Measurements from ENCODE around the gene GPATCH2. TPM values are rescaled to one million over a fixed set of nuclear protein-coding genes. Genes with fewer than 3 reads are reported as not detected.

Gene GPATCH2
- total RNA-seq, 1 donor from 2014 or later: 15.6 TPM

DNA sequence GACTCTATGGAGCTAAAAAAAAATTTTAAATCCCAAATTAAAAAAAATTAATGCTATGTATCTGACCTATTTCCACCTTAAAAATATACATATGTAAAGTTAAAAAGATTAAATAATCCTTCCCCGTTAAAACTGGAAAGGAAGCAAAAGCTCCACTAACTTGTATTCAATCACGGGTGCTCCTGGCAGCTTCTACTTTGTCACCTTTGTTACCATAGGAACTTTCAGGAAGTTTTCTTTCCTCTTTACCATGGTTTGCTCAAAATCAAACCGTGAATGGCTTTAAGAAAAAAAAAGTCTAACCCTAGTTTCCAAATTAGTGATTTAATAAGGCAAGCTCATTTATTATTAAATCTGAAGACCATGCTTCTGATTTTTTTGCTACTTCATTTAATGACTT is 3.5 kb downstream of the GPATCH2 start:
- TF ChIP-seq, protein P1, sequence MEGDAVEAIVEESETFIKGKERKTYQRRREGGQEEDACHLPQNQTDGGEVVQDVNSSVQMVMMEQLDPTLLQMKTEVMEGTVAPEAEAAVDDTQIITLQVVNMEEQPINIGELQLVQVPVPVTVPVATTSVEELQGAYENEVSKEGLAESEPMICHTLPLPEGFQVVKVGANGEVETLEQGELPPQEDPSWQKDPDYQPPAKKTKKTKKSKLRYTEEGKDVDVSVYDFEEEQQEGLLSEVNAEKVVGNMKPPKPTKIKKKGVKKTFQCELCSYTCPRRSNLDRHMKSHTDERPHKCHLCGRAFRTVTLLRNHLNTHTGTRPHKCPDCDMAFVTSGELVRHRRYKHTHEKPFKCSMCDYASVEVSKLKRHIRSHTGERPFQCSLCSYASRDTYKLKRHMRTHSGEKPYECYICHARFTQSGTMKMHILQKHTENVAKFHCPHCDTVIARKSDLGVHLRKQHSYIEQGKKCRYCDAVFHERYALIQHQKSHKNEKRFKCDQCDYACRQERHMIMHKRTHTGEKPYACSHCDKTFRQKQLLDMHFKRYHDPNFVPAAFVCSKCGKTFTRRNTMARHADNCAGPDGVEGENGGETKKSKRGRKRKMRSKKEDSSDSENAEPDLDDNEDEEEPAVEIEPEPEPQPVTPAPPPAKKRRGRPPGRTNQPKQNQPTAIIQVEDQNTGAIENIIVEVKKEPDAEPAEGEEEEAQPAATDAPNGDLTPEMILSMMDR (IDR thresholded peaks at IDR 0.05; ENCODE audit: partially characterized antibody, unreplicated experiment): no peak
- Mint-ChIP-seq H3K9me3 (ENCODE audit: unreplicated experiment) (no peaks in the 10 kb centered on the region), H3K36me3 (ENCODE audit: unreplicated experiment) (no peaks in the 10 kb centered on the region), H3K4me1 (ENCODE audit: low read depth, unreplicated experiment) (peaks cover 8% of the 10 kb centered on the region), H3K27ac (ENCODE audit: unreplicated experiment) (no peak overlapping the region), H3K4me3 (ENCODE audit: unreplicated experiment) (no peak overlapping the region), H3K27me3 (ENCODE audit: unreplicated experiment) (no peaks in the 10 kb centered on the region)
- DNase-seq: no peak

DNA sequence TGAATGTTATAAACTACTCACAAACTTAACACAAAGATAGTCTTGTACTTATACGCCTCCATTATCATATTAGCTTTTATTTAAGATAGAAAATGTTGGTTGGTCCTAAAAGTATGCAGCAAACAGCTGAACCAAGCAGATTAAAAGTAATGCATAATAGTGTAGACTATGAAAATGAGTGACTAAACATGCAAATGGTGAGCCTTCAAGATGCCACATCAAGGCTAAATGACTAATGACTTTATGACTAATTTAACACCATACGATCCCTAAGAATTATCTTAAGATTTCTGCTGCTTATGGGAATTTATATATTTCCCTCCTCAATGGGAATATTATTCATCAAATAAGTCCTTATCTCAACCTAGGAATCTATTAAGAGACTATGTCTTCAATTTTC is 4.6 kb downstream of the GPATCH2 start:
- Mint-ChIP-seq H3K27me3 (ENCODE audit: unreplicated experiment) (no peaks in the 10 kb centered on the region), H3K27ac (ENCODE audit: unreplicated experiment) (no peak overlapping the region), H3K36me3 (ENCODE audit: unreplicated experiment) (no peaks in the 10 kb centered on the region), H3K4me3 (ENCODE audit: unreplicated experiment) (no peak overlapping the region), H3K4me1 (ENCODE audit: low read depth, unreplicated experiment) (peaks cover 7% of the 10 kb centered on the region), H3K9me3 (ENCODE audit: unreplicated experiment) (no peaks in the 10 kb centered on the region)
- no peak for DNase-seq
- TF ChIP-seq, protein P1 (IDR thresholded peaks at IDR 0.05; ENCODE audit: partially characterized antibody, unreplicated experiment): no peak

DNA sequence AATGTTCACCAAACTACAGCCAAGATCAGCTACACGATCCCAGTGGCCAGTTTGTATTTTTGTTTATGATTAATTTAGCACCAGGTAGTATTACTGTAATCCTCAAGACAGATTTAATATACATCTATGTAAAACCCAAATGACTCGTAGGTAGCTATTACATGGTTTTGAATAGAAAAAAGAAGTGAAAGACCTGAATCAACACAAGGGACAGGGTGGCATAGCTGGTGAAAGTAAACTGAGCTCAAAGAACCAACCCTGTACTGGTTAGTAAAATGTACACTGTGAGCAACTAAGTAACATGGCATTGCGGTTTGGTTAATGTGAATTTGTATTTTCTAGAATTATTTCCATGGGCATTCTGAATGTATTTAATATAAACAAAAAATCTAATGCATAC is 8.8 kb downstream of the GPATCH2 start:
- no peak for DNase-seq
- H3K27me3 Mint-ChIP-seq (ENCODE audit: unreplicated experiment): no peaks in the 10 kb centered on the region
- TF ChIP-seq, protein P1 (IDR thresholded peaks at IDR 0.05; ENCODE audit: partially characterized antibody, unreplicated experiment): no peak
- H3K4me1 Mint-ChIP-seq (ENCODE audit: low read depth, unreplicated experiment): no peaks in the 10 kb centered on the region
- H3K4me3 Mint-ChIP-seq (ENCODE audit: unreplicated experiment): no peak overlapping the region
- no peak overlapping the region for H3K27ac Mint-ChIP-seq (ENCODE audit: unreplicated experiment)
- no peaks in the 10 kb centered on the region for H3K9me3 Mint-ChIP-seq (ENCODE audit: unreplicated experiment)
- H3K36me3 Mint-ChIP-seq (ENCODE audit: unreplicated experiment): no peaks in the 10 kb centered on the region

DNA sequence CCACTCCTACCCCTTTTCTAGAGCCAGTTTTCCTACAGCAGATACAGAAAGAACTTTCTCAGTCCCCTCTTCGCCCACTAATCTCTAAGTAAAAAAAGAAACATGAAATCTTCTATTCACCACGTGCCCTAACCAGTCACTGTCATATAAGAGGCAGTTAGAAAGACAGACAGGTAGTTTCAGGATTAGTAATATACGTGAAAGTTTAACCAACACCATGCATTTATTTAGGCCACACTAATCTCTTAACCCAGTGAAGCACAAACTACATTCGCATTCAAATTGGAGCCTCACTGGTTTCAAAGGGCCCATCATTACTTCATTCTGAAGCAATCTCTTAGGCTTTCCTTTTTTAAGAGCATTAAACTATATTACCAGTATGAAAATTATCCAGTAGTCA is 10.1 kb downstream of the GPATCH2 start:
- H3K27ac Mint-ChIP-seq (ENCODE audit: unreplicated experiment): no peak overlapping the region
- H3K4me1 Mint-ChIP-seq (ENCODE audit: low read depth, unreplicated experiment): no peaks in the 10 kb centered on the region
- H3K9me3 Mint-ChIP-seq (ENCODE audit: unreplicated experiment): no peaks in the 10 kb centered on the region
- TF ChIP-seq, protein P1 (IDR thresholded peaks at IDR 0.05; ENCODE audit: partially characterized antibody, unreplicated experiment): no peak
- no peak overlapping the region for H3K4me3 Mint-ChIP-seq (ENCODE audit: unreplicated experiment)
- no peaks in the 10 kb centered on the region for H3K36me3 Mint-ChIP-seq (ENCODE audit: unreplicated experiment)
- no peak for DNase-seq
- no peaks in the 10 kb centered on the region for H3K27me3 Mint-ChIP-seq (ENCODE audit: unreplicated experiment)

DNA sequence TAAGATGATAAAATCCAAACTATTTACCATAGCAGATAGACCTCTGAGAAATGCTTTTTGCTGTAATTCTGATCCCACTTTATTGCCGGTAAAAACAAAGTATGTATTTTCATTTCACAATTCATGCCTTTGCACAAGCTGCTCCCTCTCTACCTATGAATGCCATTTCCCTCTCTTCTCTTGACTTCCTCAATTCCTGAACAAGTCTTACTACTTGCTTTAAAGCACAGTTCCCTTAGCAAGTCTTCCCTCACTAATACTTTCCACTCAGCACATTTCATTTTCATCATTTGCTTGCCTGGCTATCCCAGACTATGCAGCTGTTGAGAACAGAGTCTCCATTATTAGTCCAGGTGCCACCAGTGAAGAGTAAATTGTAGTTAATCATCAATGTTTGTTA is 13.8 kb downstream of the GPATCH2 start:
- no peak for DNase-seq
- H3K36me3 Mint-ChIP-seq (ENCODE audit: unreplicated experiment): no peaks in the 10 kb centered on the region
- H3K27ac Mint-ChIP-seq (ENCODE audit: unreplicated experiment): no peak overlapping the region
- H3K4me3 Mint-ChIP-seq (ENCODE audit: unreplicated experiment): no peak overlapping the region
- no peaks in the 10 kb centered on the region for H3K4me1 Mint-ChIP-seq (ENCODE audit: low read depth, unreplicated experiment)
- H3K9me3 Mint-ChIP-seq (ENCODE audit: unreplicated experiment): no peaks in the 10 kb centered on the region
- TF ChIP-seq, protein P1 (IDR thresholded peaks at IDR 0.05; ENCODE audit: partially characterized antibody, unreplicated experiment): no peak
- H3K27me3 Mint-ChIP-seq (ENCODE audit: unreplicated experiment): no peaks in the 10 kb centered on the region

All from glutamatergic neuron (in vitro differentiated cells).